ENCODE data around the gene ZNF689.

Gene ZNF689

DNA sequence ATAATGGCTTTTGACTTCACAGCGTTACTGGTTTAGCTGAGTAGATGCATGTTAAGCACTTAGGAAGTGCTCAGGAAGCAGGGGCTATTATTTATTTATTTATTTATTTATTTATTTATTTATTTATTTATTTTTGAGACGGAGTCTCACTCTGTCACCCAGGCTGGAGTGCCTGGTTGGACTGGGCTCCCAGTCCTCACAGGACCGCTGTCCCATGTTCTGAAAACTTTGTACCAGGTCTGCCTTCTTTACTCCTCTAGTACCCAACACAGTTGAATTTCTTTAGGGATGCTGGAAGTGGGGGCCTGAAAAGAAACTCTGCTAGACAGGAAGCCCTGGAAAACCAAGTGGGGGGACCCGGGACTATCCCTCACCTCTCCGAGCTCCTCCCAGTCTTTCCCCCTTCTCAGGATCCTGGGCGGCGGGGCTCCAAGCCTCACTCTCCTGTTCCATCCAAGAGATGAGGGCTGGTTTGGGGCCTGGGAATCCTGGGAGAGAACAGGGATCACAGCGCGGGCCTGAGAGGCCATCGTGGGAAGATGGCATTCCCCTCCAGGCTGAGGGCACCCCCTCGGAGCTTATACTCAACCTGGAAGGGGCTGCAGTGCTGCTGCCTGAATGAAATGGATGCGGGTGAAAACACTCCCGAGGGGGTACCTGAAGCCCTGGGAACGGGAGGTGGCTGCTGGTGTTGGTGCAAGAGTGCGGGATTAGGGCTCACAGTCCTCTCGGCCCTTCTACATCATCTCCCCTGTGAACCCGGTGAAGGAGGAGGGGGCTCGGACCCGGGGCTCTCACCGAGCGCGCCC is 39.3 kb downstream of the ZNF689 start (continued):
- TF ChIP-seq, protein P1, sequence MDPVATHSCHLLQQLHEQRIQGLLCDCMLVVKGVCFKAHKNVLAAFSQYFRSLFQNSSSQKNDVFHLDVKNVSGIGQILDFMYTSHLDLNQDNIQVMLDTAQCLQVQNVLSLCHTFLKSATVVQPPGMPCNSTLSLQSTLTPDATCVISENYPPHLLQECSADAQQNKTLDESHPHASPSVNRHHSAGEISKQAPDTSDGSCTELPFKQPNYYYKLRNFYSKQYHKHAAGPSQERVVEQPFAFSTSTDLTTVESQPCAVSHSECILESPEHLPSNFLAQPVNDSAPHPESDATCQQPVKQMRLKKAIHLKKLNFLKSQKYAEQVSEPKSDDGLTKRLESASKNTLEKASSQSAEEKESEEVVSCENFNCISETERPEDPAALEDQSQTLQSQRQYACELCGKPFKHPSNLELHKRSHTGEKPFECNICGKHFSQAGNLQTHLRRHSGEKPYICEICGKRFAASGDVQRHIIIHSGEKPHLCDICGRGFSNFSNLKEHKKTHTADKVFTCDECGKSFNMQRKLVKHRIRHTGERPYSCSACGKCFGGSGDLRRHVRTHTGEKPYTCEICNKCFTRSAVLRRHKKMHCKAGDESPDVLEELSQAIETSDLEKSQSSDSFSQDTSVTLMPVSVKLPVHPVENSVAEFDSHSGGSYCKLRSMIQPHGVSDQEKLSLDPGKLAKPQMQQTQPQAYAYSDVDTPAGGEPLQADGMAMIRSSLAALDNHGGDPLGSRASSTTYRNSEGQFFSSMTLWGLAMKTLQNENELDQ (tag by site-specific recombination; IDR thresholded peaks at IDR 0.05; ENCODE audit: low read depth) = no peak
- TF ChIP-seq ZNF785 (tag by site-specific recombination; IDR thresholded peaks at IDR 0.05) (peak; percentile 64; the same call in 1 of the 2 replicates), ZNF837 (tag by site-specific recombination; IDR thresholded peaks at IDR 0.05) (no peak), ZNF791 (tag by site-specific recombination; IDR thresholded peaks at IDR 0.05) (peak; percentile 93), ZNF529 (tag by site-specific recombination; IDR thresholded peaks at IDR 0.05; ENCODE audit: insufficient replicate concordance) (peak; percentile 91), ZBTB48 (tag by site-specific recombination; IDR thresholded peaks at IDR 0.05) (no peak), SALL2 (tag by site-specific recombination; IDR thresholded peaks at IDR 0.05; ENCODE audit: borderline replicate concordance) (no peak), ZNF660 (tag by site-specific recombination; IDR thresholded peaks at IDR 0.05) (no peak), ZNF184 (tag by site-specific recombination; IDR thresholded peaks at IDR 0.05) (no peak), ZNF114 (tag by site-specific recombination; IDR thresholded peaks at IDR 0.05) (no peak), ZNF426 (tag by site-specific recombination; IDR thresholded peaks at IDR 0.05) (peak; percentile 100), RBAK (tag by site-specific recombination; IDR thresholded peaks at IDR 0.05) (peak; percentile 90), GLI2 (tag by site-specific recombination; IDR thresholded peaks at IDR 0.05; ENCODE audit: borderline replicate concordance, low read depth) (peak; percentile 95; the same call in 1 of the 2 replicates), BCL11B (tag by site-specific recombination; IDR thresholded peaks at IDR 0.05; ENCODE audit: low read depth) (no peak)
- TF ChIP-seq, protein P2, sequence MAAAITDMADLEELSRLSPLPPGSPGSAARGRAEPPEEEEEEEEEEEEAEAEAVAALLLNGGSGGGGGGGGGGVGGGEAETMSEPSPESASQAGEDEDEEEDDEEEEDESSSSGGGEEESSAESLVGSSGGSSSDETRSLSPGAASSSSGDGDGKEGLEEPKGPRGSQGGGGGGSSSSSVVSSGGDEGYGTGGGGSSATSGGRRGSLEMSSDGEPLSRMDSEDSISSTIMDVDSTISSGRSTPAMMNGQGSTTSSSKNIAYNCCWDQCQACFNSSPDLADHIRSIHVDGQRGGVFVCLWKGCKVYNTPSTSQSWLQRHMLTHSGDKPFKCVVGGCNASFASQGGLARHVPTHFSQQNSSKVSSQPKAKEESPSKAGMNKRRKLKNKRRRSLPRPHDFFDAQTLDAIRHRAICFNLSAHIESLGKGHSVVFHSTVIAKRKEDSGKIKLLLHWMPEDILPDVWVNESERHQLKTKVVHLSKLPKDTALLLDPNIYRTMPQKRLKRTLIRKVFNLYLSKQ (tag by site-specific recombination; IDR thresholded peaks at IDR 0.05; ENCODE audit: borderline replicate concordance) = peak; percentile 99; the same call in 1 of the 2 replicates
- TF ChIP-seq, protein P3, sequence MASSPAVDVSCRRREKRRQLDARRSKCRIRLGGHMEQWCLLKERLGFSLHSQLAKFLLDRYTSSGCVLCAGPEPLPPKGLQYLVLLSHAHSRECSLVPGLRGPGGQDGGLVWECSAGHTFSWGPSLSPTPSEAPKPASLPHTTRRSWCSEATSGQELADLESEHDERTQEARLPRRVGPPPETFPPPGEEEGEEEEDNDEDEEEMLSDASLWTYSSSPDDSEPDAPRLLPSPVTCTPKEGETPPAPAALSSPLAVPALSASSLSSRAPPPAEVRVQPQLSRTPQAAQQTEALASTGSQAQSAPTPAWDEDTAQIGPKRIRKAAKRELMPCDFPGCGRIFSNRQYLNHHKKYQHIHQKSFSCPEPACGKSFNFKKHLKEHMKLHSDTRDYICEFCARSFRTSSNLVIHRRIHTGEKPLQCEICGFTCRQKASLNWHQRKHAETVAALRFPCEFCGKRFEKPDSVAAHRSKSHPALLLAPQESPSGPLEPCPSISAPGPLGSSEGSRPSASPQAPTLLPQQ (tag by site-specific recombination; IDR thresholded peaks at IDR 0.05) = no peak
- TF ChIP-seq, protein P4, sequence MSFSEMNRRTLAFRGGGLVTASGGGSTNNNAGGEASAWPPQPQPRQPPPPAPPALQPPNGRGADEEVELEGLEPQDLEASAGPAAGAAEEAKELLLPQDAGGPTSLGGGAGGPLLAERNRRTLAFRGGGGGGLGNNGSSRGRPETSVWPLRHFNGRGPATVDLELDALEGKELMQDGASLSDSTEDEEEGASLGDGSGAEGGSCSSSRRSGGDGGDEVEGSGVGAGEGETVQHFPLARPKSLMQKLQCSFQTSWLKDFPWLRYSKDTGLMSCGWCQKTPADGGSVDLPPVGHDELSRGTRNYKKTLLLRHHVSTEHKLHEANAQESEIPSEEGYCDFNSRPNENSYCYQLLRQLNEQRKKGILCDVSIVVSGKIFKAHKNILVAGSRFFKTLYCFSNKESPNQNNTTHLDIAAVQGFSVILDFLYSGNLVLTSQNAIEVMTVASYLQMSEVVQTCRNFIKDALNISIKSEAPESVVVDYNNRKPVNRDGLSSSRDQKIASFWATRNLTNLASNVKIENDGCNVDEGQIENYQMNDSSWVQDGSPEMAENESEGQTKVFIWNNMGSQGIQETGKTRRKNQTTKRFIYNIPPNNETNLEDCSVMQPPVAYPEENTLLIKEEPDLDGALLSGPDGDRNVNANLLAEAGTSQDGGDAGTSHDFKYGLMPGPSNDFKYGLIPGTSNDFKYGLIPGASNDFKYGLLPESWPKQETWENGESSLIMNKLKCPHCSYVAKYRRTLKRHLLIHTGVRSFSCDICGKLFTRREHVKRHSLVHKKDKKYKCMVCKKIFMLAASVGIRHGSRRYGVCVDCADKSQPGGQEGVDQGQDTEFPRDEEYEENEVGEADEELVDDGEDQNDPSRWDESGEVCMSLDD (tag by site-specific recombination; IDR thresholded peaks at IDR 0.05) = no peak
- TF ChIP-seq, protein P5, sequence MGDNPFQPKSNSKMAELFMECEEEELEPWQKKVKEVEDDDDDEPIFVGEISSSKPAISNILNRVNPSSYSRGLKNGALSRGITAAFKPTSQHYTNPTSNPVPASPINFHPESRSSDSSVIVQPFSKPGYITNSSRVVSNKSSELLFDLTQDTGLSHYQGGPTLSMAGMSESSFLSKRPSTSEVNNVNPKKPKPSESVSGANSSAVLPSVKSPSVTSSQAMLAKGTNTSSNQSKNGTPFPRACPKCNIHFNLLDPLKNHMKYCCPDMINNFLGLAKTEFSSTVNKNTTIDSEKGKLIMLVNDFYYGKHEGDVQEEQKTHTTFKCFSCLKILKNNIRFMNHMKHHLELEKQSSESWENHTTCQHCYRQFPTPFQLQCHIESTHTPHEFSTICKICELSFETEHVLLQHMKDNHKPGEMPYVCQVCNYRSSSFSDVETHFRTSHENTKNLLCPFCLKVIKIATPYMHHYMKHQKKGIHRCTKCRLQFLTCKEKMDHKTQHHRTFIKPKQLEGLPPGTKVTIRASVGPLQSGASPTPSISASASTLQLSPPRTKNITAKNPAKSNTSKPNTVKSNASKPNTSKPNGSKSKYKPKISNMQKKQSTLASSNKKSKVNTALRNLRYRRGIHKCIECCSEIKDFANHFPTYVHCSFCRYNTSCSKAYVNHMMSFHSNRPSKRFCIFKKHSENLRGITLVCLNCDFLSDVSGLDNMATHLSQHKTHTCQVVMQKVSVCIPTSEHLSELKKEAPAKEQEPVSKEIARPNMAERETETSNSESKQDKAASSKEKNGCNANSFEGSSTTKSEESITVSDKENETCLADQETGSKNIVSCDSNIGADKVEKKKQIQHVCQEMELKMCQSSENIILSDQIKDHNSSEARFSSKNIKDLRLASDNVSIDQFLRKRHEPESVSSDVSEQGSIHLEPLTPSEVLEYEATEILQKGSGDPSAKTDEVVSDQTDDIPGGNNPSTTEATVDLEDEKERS (tag by site-specific recombination; IDR thresholded peaks at IDR 0.05) = no peak
- TF ChIP-seq, protein P6, sequence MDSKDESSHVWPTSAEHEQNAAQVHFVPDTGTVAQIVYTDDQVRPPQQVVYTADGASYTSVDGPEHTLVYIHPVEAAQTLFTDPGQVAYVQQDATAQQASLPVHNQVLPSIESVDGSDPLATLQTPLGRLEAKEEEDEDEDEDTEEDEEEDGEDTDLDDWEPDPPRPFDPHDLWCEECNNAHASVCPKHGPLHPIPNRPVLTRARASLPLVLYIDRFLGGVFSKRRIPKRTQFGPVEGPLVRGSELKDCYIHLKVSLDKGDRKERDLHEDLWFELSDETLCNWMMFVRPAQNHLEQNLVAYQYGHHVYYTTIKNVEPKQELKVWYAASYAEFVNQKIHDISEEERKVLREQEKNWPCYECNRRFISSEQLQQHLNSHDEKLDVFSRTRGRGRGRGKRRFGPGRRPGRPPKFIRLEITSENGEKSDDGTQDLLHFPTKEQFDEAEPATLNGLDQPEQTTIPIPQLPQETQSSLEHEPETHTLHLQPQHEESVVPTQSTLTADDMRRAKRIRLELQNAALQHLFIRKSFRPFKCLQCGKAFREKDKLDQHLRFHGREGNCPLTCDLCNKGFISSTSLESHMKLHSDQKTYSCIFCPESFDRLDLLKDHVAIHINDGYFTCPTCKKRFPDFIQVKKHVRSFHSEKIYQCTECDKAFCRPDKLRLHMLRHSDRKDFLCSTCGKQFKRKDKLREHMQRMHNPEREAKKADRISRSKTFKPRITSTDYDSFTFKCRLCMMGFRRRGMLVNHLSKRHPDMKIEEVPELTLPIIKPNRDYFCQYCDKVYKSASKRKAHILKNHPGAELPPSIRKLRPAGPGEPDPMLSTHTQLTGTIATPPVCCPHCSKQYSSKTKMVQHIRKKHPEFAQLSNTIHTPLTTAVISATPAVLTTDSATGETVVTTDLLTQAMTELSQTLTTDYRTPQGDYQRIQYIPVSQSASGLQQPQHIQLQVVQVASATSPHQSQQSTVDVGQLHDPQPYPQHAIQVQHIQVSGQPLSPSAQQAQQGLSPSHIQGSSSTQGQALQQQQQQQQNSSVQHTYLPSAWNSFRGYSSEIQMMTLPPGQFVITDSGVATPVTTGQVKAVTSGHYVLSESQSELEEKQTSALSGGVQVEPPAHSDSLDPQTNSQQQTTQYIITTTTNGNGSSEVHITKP (tag by site-specific recombination; IDR thresholded peaks at IDR 0.05) = no peak
- TF ChIP-seq, protein P7, sequence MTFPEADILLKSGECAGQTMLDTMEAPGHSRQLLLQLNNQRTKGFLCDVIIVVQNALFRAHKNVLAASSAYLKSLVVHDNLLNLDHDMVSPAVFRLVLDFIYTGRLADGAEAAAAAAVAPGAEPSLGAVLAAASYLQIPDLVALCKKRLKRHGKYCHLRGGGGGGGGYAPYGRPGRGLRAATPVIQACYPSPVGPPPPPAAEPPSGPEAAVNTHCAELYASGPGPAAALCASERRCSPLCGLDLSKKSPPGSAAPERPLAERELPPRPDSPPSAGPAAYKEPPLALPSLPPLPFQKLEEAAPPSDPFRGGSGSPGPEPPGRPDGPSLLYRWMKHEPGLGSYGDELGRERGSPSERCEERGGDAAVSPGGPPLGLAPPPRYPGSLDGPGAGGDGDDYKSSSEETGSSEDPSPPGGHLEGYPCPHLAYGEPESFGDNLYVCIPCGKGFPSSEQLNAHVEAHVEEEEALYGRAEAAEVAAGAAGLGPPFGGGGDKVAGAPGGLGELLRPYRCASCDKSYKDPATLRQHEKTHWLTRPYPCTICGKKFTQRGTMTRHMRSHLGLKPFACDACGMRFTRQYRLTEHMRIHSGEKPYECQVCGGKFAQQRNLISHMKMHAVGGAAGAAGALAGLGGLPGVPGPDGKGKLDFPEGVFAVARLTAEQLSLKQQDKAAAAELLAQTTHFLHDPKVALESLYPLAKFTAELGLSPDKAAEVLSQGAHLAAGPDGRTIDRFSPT (tag by site-specific recombination; IDR thresholded peaks at IDR 0.05) = no peak

Data from HEK293 (cell line).